Measurements from ENCODE around the gene ADAMTS8.
"Not testable (repeated sequence)": the region's sequence is repeated elsewhere in the genome, so short reads cannot be mapped to it uniquely, and the experiment has no call there.

The ADAMTS8 gene

GRCh38 chr11:130459521-130459920, 31.1 kb upstream of the ADAMTS8 start:
- DNase-seq, result no peak

GRCh38 chr11:130458410-130458729, 30.0 kb upstream of the ADAMTS8 start:
- DNase-seq, result no peak

- DNase-seq, result no peak
These were observed 29.4 kb upstream of the ADAMTS8 start for GRCh38 chr11:130457623-130458409.

- DNase-seq, result no peak
These were observed 27.9 kb upstream of the ADAMTS8 start for GRCh38 chr11:130456286-130456685.

- DNase-seq, result no peak
These were observed 27.2 kb upstream of the ADAMTS8 start for GRCh38 chr11:130455483-130456127.

GRCh38 chr11:130454491-130455252, 26.3 kb upstream of the ADAMTS8 start:
- no peak for DNase-seq

GRCh38 chr11:130452940-130453339, 24.5 kb upstream of the ADAMTS8 start:
- DNase-seq, result no peak

- no peak for DNase-seq
These were observed 23.8 kb upstream of the ADAMTS8 start for GRCh38 chr11:130452176-130452575.

GRCh38 chr11:130451231-130452019, 23.0 kb upstream of the ADAMTS8 start:
- no peak for DNase-seq

- DNase-seq, result no peak
These were observed 21.8 kb upstream of the ADAMTS8 start for GRCh38 chr11:130449996-130450769.

- no peak for DNase-seq
These were observed 21.0 kb upstream of the ADAMTS8 start for GRCh38 chr11:130449310-130449990.

- no peak for DNase-seq
These were observed 20.3 kb upstream of the ADAMTS8 start, which contains the start of gene ADAMTS15 for GRCh38 chr11:130448416-130449309. Gene ADAMTS15, plus strand, starts transcription at chr11:130448645. Its CDS starts 329 bp downstream, at chr11:130448974.

GRCh38 chr11:130448039-130448415, 19.6 kb upstream of the ADAMTS8 start:
- no peak for DNase-seq

GRCh38 chr11:130445788-130446187, 17.4 kb upstream of the ADAMTS8 start:
- DNase-seq, result no peak

- no peak for DNase-seq
These were observed 14.3 kb upstream of the ADAMTS8 start for GRCh38 chr11:130442737-130443136.

- no peak for DNase-seq
These were observed 13.3 kb upstream of the ADAMTS8 start for GRCh38 chr11:130441719-130442118.

GRCh38 chr11:130439876-130440275, 11.5 kb upstream of the ADAMTS8 start:
- no peak for DNase-seq

GRCh38 chr11:130439160-130439519, 10.7 kb upstream of the ADAMTS8 start:
- no peak for DNase-seq

GRCh38 chr11:130438401-130439159, 10.2 kb upstream of the ADAMTS8 start:
- DNase-seq, result not testable (repeated sequence)

GRCh38 chr11:130437848-130438247, 9.4 kb upstream of the ADAMTS8 start:
- no peak for DNase-seq
